Calu3 (cell line): ENCODE results near the gene TCEAL9. TPM values are rescaled to one million over a fixed set of nuclear protein-coding genes. Genes with fewer than 3 reads are reported as not detected.
A peak's percentile ranks its signal among the peaks of the same experiment; 100 is the strongest.
"Not testable (repeated sequence)": the region's sequence is repeated elsewhere in the genome, so short reads cannot be mapped to it uniquely, and the experiment has no call there.

Source experiments
- BruUV-seq: library from RNA; stranded (reverse); fragments of 400-500 nt; replicated peaks from 2 replicates; lab custom pipeline; 2021; lab: Mats Ljungman, UMichigan
- CTCF ChIA-PET: fragments of 300-600 bp; sonication (Branson Sonifier 250); formaldehyde crosslinking; loops from one replicate; lab custom pipeline; 2022; ENCODE audit warnings: antibody characterized with exemption; lab: Charles Lee
- DNase-seq: peaks from one replicate; pipeline ENCODE4 v3.0.0; 2022
- H3K27ac Mint-ChIP-seq: one replicate; pipeline ENCODE4 v1.8.0; 2022; ENCODE audit warnings: mixed read lengths; ENCODE audit not compliant: unreplicated experiment
- H3K27me3 Mint-ChIP-seq: one replicate; pipeline ENCODE4 v1.8.0; 2022; ENCODE audit warnings: mixed read lengths; ENCODE audit not compliant: unreplicated experiment
- H3K36me3 Mint-ChIP-seq: one replicate; pipeline ENCODE4 v1.8.0; 2022; ENCODE audit warnings: mild to moderate bottlenecking, moderate library complexity, mixed read lengths; ENCODE audit not compliant: insufficient read depth, unreplicated experiment
- H3K4me1 Mint-ChIP-seq: one replicate; pipeline ENCODE4 v1.8.0; 2022; ENCODE audit warnings: mild to moderate bottlenecking, low read depth, mixed read lengths; ENCODE audit not compliant: unreplicated experiment
- H3K4me3 Mint-ChIP-seq: one replicate; pipeline ENCODE4 v1.8.0; 2022; ENCODE audit warnings: mild to moderate bottlenecking, low read depth, moderate library complexity, mixed read lengths; ENCODE audit not compliant: unreplicated experiment
- H3K9me3 Mint-ChIP-seq: one replicate; pipeline ENCODE4 v1.8.0; 2022; ENCODE audit warnings: low read depth, mixed read lengths; ENCODE audit not compliant: unreplicated experiment
- intact Hi-C: fragments of 100-400 bp; cut with micrococcal nuclease; formaldehyde crosslinking; loops from one replicate; pipeline ENCODE4 v1.10.0; 2022; ENCODE audit not compliant: unreplicated experiment
- total RNA-seq: library from RNA; stranded (reverse); gene quantifications from 2 replicates; pipeline ENCODE4 v1.2.3, GENCODE V29; 2022
- TF ChIP-seq, protein P1 (sequence below): fragments of 200-600 bp; IDR thresholded peaks from one replicate; pipeline ENCODE4 v1.8.0; 2022; ENCODE audit warnings: antibody characterized with exemption; ENCODE audit not compliant: unreplicated experiment

Gene TCEAL9
- total RNA-seq, 1 experiment from 2014 or later, result 36.9 TPM

DNA sequence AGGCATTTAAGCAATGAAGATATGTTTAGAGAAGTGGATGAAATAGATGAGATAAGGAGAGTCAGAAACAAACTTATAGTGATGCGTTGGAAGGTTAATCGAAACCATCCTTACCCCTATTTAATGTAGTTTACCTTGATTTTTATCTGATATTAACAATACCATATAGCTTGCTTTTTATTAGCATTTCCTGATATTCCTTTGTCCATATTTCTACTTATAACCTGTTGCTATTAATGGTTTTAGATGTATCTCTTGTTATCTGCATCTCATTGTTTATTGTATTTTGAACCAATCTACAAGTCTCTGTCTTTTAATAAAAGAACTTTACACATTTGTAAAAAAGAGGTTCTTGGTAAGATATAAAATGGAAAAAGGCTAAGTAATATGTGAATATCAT, 1.6 kb downstream of the TCEAL9 start:
- Mint-ChIP-seq H3K36me3 (peaks cover 23% of the 10 kb centered on the region), H3K27me3 (no peaks in the 10 kb centered on the region), H3K4me1 (peaks cover 29% of the 10 kb centered on the region), H3K9me3 (no peaks in the 10 kb centered on the region), H3K4me3 (peak overlapping the region; percentile 86), H3K27ac (peak overlapping the region; percentile 93)
- DNase-seq, result no peak
- intact Hi-C loops, result no loop called here
- CTCF ChIA-PET, result interaction anchor here (1.0 kb wide), 1 partner anchor 19 kb away, joined by 6 read pairs; the partner anchor contains the start of gene BEX3
- BruUV-seq, result no TSS peak
- TF ChIP-seq, protein P1, sequence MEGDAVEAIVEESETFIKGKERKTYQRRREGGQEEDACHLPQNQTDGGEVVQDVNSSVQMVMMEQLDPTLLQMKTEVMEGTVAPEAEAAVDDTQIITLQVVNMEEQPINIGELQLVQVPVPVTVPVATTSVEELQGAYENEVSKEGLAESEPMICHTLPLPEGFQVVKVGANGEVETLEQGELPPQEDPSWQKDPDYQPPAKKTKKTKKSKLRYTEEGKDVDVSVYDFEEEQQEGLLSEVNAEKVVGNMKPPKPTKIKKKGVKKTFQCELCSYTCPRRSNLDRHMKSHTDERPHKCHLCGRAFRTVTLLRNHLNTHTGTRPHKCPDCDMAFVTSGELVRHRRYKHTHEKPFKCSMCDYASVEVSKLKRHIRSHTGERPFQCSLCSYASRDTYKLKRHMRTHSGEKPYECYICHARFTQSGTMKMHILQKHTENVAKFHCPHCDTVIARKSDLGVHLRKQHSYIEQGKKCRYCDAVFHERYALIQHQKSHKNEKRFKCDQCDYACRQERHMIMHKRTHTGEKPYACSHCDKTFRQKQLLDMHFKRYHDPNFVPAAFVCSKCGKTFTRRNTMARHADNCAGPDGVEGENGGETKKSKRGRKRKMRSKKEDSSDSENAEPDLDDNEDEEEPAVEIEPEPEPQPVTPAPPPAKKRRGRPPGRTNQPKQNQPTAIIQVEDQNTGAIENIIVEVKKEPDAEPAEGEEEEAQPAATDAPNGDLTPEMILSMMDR, result no peak

DNA sequence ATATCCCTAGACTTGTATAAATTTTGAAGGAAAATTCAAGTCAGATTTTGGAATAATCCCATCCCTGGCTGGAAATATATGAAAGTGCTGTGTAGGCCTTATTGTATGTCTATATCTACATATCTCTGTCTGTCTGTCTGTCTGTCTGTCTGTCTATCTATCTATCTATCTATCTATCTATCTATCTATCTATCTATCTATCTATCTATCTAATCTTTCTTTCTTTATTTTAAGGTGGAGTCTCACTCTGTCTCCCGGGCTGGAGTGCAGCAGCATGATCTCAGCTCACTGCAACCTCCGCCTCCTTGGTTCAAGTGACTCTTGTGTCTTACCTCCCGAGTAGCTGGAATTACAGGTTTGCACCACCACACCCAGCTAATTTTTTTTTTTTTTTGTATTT, 3.3 kb downstream of the TCEAL9 start:
- H3K27ac Mint-ChIP-seq, CTCF ChIA-PET, DNase-seq, H3K9me3 Mint-ChIP-seq, H3K27me3 Mint-ChIP-seq, H3K4me3 Mint-ChIP-seq, intact Hi-C loops, BruUV-seq: not testable (repeated sequence)
- Mint-ChIP-seq H3K4me1 (peaks cover 33% of the 10 kb centered on the region), H3K36me3 (peaks cover 23% of the 10 kb centered on the region)

DNA sequence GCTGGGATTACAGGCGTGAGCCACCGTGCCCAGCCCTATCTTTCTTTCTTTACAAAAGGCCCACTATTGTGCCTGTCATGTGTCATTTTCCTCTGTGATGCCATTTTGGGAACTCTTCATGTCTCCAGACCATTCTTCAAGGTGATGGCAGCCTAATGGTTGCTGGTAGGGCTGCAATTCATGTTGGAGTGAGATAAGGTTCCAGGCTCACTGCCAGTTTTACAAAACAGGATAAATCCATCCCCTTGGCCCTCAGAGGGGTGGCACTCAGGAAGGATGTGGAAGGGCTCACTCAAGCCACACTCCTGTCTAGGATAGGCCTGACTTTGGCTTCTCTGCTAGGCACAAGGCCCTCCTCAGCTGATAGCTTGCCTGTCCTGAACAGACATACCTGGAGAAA, 3.8 kb downstream of the TCEAL9 start:
- Mint-ChIP-seq H3K9me3 (no peaks in the 10 kb centered on the region), H3K27ac (no peak overlapping the region), H3K4me3 (no peak overlapping the region), H3K27me3 (no peaks in the 10 kb centered on the region), H3K4me1 (peaks cover 33% of the 10 kb centered on the region), H3K36me3 (peaks cover 23% of the 10 kb centered on the region)
- DNase-seq, result no peak
- CTCF ChIA-PET, result no interaction called here
- TF ChIP-seq, protein P1, result no peak
- intact Hi-C loops, result no loop called here
- no TSS peak for BruUV-seq

DNA sequence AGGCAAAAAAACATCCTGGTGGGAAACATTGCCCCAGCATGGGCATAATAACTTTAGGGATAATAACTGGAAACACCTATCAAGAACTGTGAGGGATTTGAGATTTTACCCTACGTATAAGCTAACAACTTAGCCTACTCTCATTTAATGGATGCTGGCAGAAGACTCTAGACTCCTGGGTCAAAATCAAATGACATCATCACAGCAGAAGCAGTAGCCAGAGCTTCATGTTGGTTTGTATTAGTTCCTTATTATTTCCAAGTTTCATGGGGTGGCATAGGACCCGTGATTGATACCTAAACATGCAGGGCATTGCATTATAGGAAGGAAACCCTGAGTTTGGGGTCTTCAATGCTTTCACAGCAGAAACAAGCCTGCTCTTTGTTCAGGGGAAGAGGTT, 4.6 kb downstream of the TCEAL9 start:
- peaks cover 18% of the 10 kb centered on the region for H3K36me3 Mint-ChIP-seq
- H3K27ac Mint-ChIP-seq, result no peak overlapping the region
- no peak for DNase-seq
- peaks cover 27% of the 10 kb centered on the region for H3K4me1 Mint-ChIP-seq
- BruUV-seq, result no TSS peak
- H3K27me3 Mint-ChIP-seq, result no peaks in the 10 kb centered on the region
- TF ChIP-seq, protein P1, result no peak
- intact Hi-C loops, result no loop called here
- H3K4me3 Mint-ChIP-seq, result no peak overlapping the region
- H3K9me3 Mint-ChIP-seq, result no peaks in the 10 kb centered on the region
- CTCF ChIA-PET, result interaction anchor here (0.5 kb wide), 1 partner anchor 410 kb away, joined by 5 read pairs; no protein-coding TSS in a partner anchor

DNA sequence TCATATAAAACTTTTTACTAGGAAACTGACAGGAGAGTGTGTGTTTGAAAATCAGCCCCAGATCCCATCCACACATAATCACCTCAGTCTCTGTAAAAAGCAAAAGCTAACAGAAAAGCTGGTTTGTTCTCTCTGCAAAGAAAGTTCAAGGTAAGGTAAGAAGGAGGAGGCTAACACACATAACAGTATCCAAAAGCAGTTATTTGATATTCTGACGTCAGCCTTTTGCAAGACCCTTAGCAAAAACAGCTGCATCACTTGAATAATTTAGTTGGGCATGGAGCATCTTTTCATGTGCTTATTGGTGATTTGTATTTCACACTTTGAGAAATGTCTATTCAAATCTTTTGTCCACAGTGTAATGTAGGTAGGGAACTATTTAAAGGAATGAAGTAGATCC, 5.5 kb downstream of the TCEAL9 start:
- H3K27me3 Mint-ChIP-seq, result no peaks in the 10 kb centered on the region
- H3K27ac Mint-ChIP-seq, result no peak overlapping the region
- no TSS peak for BruUV-seq
- intact Hi-C loops, result no loop called here
- H3K4me1 Mint-ChIP-seq, result peaks cover 24% of the 10 kb centered on the region
- H3K4me3 Mint-ChIP-seq, result no peak overlapping the region
- H3K9me3 Mint-ChIP-seq, result no peaks in the 10 kb centered on the region
- TF ChIP-seq, protein P1, result no peak
- peaks cover 9% of the 10 kb centered on the region for H3K36me3 Mint-ChIP-seq
- DNase-seq, result no peak
- CTCF ChIA-PET, result no interaction called here
